ENCODE measurements around the gene GDE1.

Gene GDE1

GRCh38 chr16:19542138-19542821, 20.4 kb upstream of the GDE1 start:
- no peak overlapping the region for H3K27ac ChIP-seq
- H3K36me3 ChIP-seq, result peaks cover 63% of the 10 kb centered on the region
- H3K4me1 ChIP-seq (ENCODE audit: control insufficient read depth in 1 of 2, insufficient read depth in 1 of 2, low read depth in 1 of 2, low read length in 1 of 2), result no peaks in the 10 kb centered on the region
- no peaks in the 10 kb centered on the region for H3K9me3 ChIP-seq
- no peaks in the 10 kb centered on the region for H3K27me3 ChIP-seq
- H3K4me3 ChIP-seq (ENCODE audit: low read depth in 1 of 2, low read length in 1 of 2), result no peak overlapping the region
- TF ChIP-seq, protein P1, sequence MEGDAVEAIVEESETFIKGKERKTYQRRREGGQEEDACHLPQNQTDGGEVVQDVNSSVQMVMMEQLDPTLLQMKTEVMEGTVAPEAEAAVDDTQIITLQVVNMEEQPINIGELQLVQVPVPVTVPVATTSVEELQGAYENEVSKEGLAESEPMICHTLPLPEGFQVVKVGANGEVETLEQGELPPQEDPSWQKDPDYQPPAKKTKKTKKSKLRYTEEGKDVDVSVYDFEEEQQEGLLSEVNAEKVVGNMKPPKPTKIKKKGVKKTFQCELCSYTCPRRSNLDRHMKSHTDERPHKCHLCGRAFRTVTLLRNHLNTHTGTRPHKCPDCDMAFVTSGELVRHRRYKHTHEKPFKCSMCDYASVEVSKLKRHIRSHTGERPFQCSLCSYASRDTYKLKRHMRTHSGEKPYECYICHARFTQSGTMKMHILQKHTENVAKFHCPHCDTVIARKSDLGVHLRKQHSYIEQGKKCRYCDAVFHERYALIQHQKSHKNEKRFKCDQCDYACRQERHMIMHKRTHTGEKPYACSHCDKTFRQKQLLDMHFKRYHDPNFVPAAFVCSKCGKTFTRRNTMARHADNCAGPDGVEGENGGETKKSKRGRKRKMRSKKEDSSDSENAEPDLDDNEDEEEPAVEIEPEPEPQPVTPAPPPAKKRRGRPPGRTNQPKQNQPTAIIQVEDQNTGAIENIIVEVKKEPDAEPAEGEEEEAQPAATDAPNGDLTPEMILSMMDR (IDR thresholded peaks at IDR 0.05), result no peak

- H3K27ac ChIP-seq, result no peak overlapping the region
- no peaks in the 10 kb centered on the region for H3K4me1 ChIP-seq (ENCODE audit: control insufficient read depth in 1 of 2, insufficient read depth in 1 of 2, low read depth in 1 of 2, low read length in 1 of 2)
- H3K4me3 ChIP-seq (ENCODE audit: low read depth in 1 of 2, low read length in 1 of 2), result no peak overlapping the region
- TF ChIP-seq, protein P1 (IDR thresholded peaks at IDR 0.05), result no peak
- H3K27me3 ChIP-seq, result no peaks in the 10 kb centered on the region
- H3K36me3 ChIP-seq, result peaks cover 67% of the 10 kb centered on the region
- no peaks in the 10 kb centered on the region for H3K9me3 ChIP-seq
Observed at GRCh38 chr16:19540241-19540970, 18.5 kb upstream of the GDE1 start.

DNA sequence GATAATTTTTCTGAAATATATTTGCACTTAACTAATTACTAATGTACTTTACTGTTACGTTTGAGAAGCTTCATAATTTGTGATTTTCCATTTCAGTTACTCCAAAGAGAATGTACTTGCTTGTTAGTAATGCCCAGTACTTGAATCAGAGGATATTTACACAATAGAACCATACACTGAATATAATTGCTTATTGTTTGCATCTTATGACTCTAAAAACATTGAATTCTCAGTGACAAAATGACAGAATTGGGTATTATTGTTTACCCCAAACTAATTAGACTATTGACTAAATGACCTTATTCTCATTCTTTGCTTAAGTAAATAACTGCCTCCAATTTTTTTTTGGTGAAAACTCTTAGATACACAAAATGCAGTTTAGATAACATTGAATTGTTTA, 10.7 kb upstream of the GDE1 start:
- TF ChIP-seq, protein P1 (IDR thresholded peaks at IDR 0.05), result no peak

GRCh38 chr16:19528666-19529065, 6.8 kb upstream of the GDE1 start:
- peaks cover 8 to 20% of the 10 kb centered on the region in 2 experiments for H3K4me1 ChIP-seq (ENCODE audit: control insufficient read depth in 1 of 2, insufficient read depth in 1 of 2, low read depth in 1 of 2, low read length in 1 of 2)
- no peaks in the 10 kb centered on the region for H3K27me3 ChIP-seq
- H3K9me3 ChIP-seq, result no peaks in the 10 kb centered on the region
- peaks cover 19% of the 10 kb centered on the region for H3K36me3 ChIP-seq
- H3K4me3 ChIP-seq (ENCODE audit: low read depth in 1 of 2, low read length in 1 of 2), result no peak overlapping the region
- TF ChIP-seq, protein P1 (IDR thresholded peaks at IDR 0.05), result no peak
- no peak overlapping the region for H3K27ac ChIP-seq

More for the DNA sequence above, 10.7 kb upstream of the GDE1 start:
- no peak overlapping the region for H3K27ac ChIP-seq
- H3K4me3 ChIP-seq (ENCODE audit: low read depth in 1 of 2, low read length in 1 of 2), result no peak overlapping the region
- H3K27me3 ChIP-seq, result no peaks in the 10 kb centered on the region
- peaks cover 40% of the 10 kb centered on the region for H3K36me3 ChIP-seq
- no peaks in the 10 kb centered on the region for H3K9me3 ChIP-seq
- H3K4me1 ChIP-seq (ENCODE audit: control insufficient read depth in 1 of 2, insufficient read depth in 1 of 2, low read depth in 1 of 2, low read length in 1 of 2), result no peaks in the 10 kb centered on the region

DNA sequence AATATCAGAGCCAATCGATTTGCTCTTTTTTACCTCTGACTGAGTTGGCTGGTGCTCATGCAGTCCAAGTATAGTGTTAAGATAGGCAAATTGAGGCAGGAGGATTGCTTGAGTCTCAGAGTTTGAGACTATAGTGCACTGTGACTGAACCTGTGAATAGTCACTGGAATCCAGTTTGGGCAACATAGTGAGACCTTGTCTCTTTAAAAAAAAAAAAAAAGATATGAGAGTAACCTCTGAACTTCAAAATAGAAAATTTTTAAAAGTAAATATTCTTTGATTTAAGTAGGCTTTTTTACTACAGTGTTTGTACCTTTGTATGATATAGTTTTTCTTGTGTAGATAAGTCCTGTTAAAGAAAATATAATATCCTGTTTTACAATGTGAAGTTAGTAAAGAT, 5.3 kb upstream of the GDE1 start:
- no peaks in the 10 kb centered on the region for H3K27me3 ChIP-seq
- peaks cover 7% of the 10 kb centered on the region for H3K36me3 ChIP-seq
- H3K4me1 ChIP-seq (ENCODE audit: control insufficient read depth in 1 of 2, insufficient read depth in 1 of 2, low read depth in 1 of 2, low read length in 1 of 2), result peaks cover 21 to 34% of the 10 kb centered on the region in 2 experiments
- H3K27ac ChIP-seq, result no peak overlapping the region
- TF ChIP-seq, protein P1 (IDR thresholded peaks at IDR 0.05), result no peak
- no peaks in the 10 kb centered on the region for H3K9me3 ChIP-seq
- no peak overlapping the region for H3K4me3 ChIP-seq (ENCODE audit: low read depth in 1 of 2, low read length in 1 of 2)
